ENCODE measurements around the gene ARHGAP15.
A peak's percentile ranks its signal among the peaks of the same experiment; 100 is the strongest.

Gene ARHGAP15

DNA sequence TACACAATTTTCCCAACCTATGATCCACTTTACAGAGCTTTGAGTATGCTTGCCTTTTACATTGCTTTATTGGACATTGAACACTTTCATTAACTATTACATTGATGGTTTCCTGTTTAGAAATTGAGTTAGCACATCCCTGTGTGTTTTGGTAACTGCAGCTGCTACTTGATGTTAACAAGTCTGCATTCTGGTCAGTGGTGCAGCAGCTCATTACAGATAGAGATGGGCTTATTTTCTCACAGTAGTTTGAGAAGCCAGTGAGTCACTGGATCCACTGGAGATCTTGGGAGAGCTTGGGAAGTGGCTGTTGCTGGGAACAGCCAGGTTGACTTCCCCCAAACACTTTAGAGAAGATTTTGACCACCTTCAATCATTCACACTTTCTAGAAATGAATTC lies 150.5 kb downstream of the ARHGAP15 start:
- Histone ChIP-seq H3K27me3 (ENCODE audit: insufficient read depth, poor library complexity, severe bottlenecking) (no peaks in the 10 kb centered on the region), H3K4me3 (replicated peaks; ENCODE audit: insufficient read depth, low read length) (no peak overlapping the region), H3K27ac (replicated peaks) (no peak overlapping the region)
- TF ChIP-seq, protein P1, sequence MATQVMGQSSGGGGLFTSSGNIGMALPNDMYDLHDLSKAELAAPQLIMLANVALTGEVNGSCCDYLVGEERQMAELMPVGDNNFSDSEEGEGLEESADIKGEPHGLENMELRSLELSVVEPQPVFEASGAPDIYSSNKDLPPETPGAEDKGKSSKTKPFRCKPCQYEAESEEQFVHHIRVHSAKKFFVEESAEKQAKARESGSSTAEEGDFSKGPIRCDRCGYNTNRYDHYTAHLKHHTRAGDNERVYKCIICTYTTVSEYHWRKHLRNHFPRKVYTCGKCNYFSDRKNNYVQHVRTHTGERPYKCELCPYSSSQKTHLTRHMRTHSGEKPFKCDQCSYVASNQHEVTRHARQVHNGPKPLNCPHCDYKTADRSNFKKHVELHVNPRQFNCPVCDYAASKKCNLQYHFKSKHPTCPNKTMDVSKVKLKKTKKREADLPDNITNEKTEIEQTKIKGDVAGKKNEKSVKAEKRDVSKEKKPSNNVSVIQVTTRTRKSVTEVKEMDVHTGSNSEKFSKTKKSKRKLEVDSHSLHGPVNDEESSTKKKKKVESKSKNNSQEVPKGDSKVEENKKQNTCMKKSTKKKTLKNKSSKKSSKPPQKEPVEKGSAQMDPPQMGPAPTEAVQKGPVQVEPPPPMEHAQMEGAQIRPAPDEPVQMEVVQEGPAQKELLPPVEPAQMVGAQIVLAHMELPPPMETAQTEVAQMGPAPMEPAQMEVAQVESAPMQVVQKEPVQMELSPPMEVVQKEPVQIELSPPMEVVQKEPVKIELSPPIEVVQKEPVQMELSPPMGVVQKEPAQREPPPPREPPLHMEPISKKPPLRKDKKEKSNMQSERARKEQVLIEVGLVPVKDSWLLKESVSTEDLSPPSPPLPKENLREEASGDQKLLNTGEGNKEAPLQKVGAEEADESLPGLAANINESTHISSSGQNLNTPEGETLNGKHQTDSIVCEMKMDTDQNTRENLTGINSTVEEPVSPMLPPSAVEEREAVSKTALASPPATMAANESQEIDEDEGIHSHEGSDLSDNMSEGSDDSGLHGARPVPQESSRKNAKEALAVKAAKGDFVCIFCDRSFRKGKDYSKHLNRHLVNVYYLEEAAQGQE (IDR thresholded peaks at IDR 0.05; ENCODE audit: insufficient replicate concordance, low read depth): no peak
- TF ChIP-seq GABPA (IDR thresholded peaks at IDR 0.05; ENCODE audit: low read depth) (no peak), SPI1 (IDR thresholded peaks at IDR 0.05; ENCODE audit: borderline replicate concordance, low read depth) (no peak), POLR2AphosphoS5 (IDR thresholded peaks at IDR 0.05; ENCODE audit: low read depth) (no peak)
- DNase-seq (ENCODE audit: low read depth in 1 of 2, low spot score in 1 of 2): no peak

DNA sequence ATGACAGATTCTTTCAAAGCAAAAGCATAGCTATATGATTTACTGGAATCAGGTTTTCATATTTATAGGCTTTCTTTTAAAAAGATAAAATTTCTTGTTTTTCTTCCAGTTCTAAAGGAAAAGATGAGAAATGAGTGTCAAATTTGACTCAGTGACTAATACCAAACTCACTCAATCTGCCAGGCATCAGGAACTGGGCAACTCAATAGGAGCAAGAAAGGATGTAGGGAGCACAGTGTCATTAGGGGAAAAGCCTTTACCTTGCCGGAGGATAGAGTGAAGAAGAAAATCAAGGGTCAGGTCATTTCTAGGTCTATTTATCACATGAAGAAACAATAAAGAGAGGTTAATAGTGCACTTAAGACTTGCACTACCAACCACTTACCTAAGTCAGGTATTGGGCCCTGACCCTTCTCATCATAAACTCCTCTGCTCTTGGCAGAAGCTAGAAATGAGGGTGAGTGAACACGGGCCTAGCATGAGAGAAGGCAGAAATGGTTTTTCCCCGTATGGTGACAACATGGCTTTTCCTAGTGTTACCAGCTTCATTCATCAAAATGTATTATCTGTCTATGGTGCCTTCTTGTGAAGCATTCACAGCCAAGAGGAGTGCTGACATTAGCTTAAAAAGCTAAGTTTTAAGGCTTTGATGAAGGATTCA lies 151.0 kb downstream of the ARHGAP15 start:
- no peak for DNase-seq (ENCODE audit: low read depth in 1 of 2, low spot score in 1 of 2)
- no peaks in the 10 kb centered on the region for H3K27me3 ChIP-seq (ENCODE audit: insufficient read depth, poor library complexity, severe bottlenecking)
- no peak overlapping the region for H3K27ac ChIP-seq (replicated peaks)
- H3K4me3 ChIP-seq (replicated peaks; ENCODE audit: insufficient read depth, low read length): no peak overlapping the region
- TF ChIP-seq, protein P2, sequence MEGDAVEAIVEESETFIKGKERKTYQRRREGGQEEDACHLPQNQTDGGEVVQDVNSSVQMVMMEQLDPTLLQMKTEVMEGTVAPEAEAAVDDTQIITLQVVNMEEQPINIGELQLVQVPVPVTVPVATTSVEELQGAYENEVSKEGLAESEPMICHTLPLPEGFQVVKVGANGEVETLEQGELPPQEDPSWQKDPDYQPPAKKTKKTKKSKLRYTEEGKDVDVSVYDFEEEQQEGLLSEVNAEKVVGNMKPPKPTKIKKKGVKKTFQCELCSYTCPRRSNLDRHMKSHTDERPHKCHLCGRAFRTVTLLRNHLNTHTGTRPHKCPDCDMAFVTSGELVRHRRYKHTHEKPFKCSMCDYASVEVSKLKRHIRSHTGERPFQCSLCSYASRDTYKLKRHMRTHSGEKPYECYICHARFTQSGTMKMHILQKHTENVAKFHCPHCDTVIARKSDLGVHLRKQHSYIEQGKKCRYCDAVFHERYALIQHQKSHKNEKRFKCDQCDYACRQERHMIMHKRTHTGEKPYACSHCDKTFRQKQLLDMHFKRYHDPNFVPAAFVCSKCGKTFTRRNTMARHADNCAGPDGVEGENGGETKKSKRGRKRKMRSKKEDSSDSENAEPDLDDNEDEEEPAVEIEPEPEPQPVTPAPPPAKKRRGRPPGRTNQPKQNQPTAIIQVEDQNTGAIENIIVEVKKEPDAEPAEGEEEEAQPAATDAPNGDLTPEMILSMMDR (IDR thresholded peaks at IDR 0.05; ENCODE audit: insufficient read depth, low read length): no peak
- TF ChIP-seq GABPA (IDR thresholded peaks at IDR 0.05; ENCODE audit: low read depth): no peak
- TF ChIP-seq SPI1 (IDR thresholded peaks at IDR 0.05; ENCODE audit: borderline replicate concordance, low read depth): no peak
- TF ChIP-seq, protein P1 (IDR thresholded peaks at IDR 0.05; ENCODE audit: insufficient replicate concordance, low read depth): no peak
- no peak for TF ChIP-seq POLR2AphosphoS5 (IDR thresholded peaks at IDR 0.05; ENCODE audit: low read depth)

DNA sequence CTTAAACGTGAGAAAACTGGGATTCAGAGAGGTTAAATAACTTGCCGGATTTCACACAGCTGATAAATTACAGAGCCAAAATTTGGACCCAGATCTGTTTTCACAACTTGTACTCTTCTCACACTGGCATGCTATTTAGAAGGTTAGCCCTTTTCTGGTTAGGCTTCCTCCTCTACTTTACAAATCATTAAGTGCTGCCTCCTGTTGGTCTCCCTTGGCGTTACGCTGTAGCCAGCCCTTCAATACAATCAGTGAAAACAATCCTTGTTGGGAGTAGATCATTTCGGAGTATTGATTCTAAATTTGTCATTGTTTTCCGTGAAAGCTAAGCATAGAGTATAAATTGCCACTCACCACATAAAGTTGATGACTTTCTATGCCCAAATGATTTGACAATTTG lies 153.5 kb downstream of the ARHGAP15 start:
- Histone ChIP-seq H3K27ac (replicated peaks) (no peak overlapping the region), H3K4me3 (replicated peaks; ENCODE audit: insufficient read depth, low read length) (no peak overlapping the region), H3K27me3 (ENCODE audit: insufficient read depth, poor library complexity, severe bottlenecking) (no peaks in the 10 kb centered on the region)
- TF ChIP-seq, protein P1 (IDR thresholded peaks at IDR 0.05; ENCODE audit: insufficient replicate concordance, low read depth): no peak
- TF ChIP-seq, protein P2 (IDR thresholded peaks at IDR 0.05; ENCODE audit: insufficient read depth, low read length): peak; percentile 30
- TF ChIP-seq POLR2AphosphoS5 (IDR thresholded peaks at IDR 0.05; ENCODE audit: low read depth) (no peak), GABPA (IDR thresholded peaks at IDR 0.05; ENCODE audit: low read depth) (no peak)
- DNase-seq (ENCODE audit: low read depth in 1 of 2, low spot score in 1 of 2): peak in 1 of 2 experiments; percentile 26

Measured in HL-60 (cell line).